ENCODE measurements around the gene TRA2B.
A peak's percentile ranks its signal among the peaks of the same experiment; 100 is the strongest.

The TRA2B gene

GRCh38 chr3:185880600-185880999 is 57.2 kb downstream of the TRA2B start:
- H3K79me2 ChIP-seq = no peaks in the 10 kb centered on the region
- H3K4me1 ChIP-seq = no peaks in the 10 kb centered on the region
- no peak overlapping the region for H3K9ac ChIP-seq
- H2AFZ ChIP-seq = no peak overlapping the region
- no peak overlapping the region for H3K4me3 ChIP-seq (ENCODE audit: low read depth, low read length)
- H3K4me2 ChIP-seq (ENCODE audit: low read length) = no peak overlapping the region
- H3K9me3 ChIP-seq (ENCODE audit: control insufficient read depth, low read length) = no peaks in the 10 kb centered on the region
- H3K27ac ChIP-seq = no peak overlapping the region
- no peaks in the 10 kb centered on the region for H3K36me3 ChIP-seq (ENCODE audit: control insufficient read depth, insufficient read depth, low read length)
- H3K27me3 ChIP-seq (ENCODE audit: control insufficient read depth, insufficient read depth, low read length) = no peaks in the 10 kb centered on the region
- no peak for TF ChIP-seq CTCF (IDR thresholded peaks at IDR 0.05)

- H3K4me3 ChIP-seq (ENCODE audit: low read depth, low read length) = no peak overlapping the region
- no peak overlapping the region for H3K9ac ChIP-seq
- no peak overlapping the region for H3K4me2 ChIP-seq (ENCODE audit: low read length)
- H3K4me1 ChIP-seq = no peaks in the 10 kb centered on the region
- H3K36me3 ChIP-seq (ENCODE audit: control insufficient read depth, insufficient read depth, low read length) = no peaks in the 10 kb centered on the region
- H3K79me2 ChIP-seq = no peaks in the 10 kb centered on the region
- H3K27me3 ChIP-seq (ENCODE audit: control insufficient read depth, insufficient read depth, low read length) = no peaks in the 10 kb centered on the region
- H3K9me3 ChIP-seq (ENCODE audit: control insufficient read depth, low read length) = no peaks in the 10 kb centered on the region
- H3K27ac ChIP-seq = no peak overlapping the region
- TF ChIP-seq CTCF (IDR thresholded peaks at IDR 0.05) = no peak
- peak overlapping the region; percentile 20 for H2AFZ ChIP-seq
These were observed 58.9 kb downstream of the TRA2B start for GRCh38 chr3:185878920-185879319.

GRCh38 chr3:185874119-185874518 is 63.7 kb downstream of the TRA2B start:
- Histone ChIP-seq H3K27me3 (ENCODE audit: control insufficient read depth, insufficient read depth, low read length) (no peaks in the 10 kb centered on the region), H3K36me3 (ENCODE audit: control insufficient read depth, insufficient read depth, low read length) (no peaks in the 10 kb centered on the region), H3K4me1 (no peaks in the 10 kb centered on the region), H3K4me3 (ENCODE audit: low read depth, low read length) (no peak overlapping the region), H3K27ac (no peak overlapping the region), H2AFZ (no peak overlapping the region), H3K9ac (no peak overlapping the region), H3K4me2 (ENCODE audit: low read length) (no peak overlapping the region), H3K9me3 (ENCODE audit: control insufficient read depth, low read length) (no peaks in the 10 kb centered on the region), H3K79me2 (no peaks in the 10 kb centered on the region)
- no peak for TF ChIP-seq CTCF (IDR thresholded peaks at IDR 0.05)

- H3K4me3 ChIP-seq (ENCODE audit: low read depth, low read length) = no peak overlapping the region
- no peaks in the 10 kb centered on the region for H3K79me2 ChIP-seq
- H2AFZ ChIP-seq = no peak overlapping the region
- no peaks in the 10 kb centered on the region for H3K27me3 ChIP-seq (ENCODE audit: control insufficient read depth, insufficient read depth, low read length)
- H3K4me2 ChIP-seq (ENCODE audit: low read length) = no peak overlapping the region
- no peaks in the 10 kb centered on the region for H3K9me3 ChIP-seq (ENCODE audit: control insufficient read depth, low read length)
- no peak for TF ChIP-seq CTCF (IDR thresholded peaks at IDR 0.05)
- H3K9ac ChIP-seq = no peak overlapping the region
- H3K4me1 ChIP-seq = no peaks in the 10 kb centered on the region
- H3K27ac ChIP-seq = no peak overlapping the region
- H3K36me3 ChIP-seq (ENCODE audit: control insufficient read depth, insufficient read depth, low read length) = no peaks in the 10 kb centered on the region
These were observed 70.2 kb downstream of the TRA2B start for GRCh38 chr3:185867650-185868049.

GRCh38 chr3:185866995-185867394 is 70.8 kb downstream of the TRA2B start:
- Histone ChIP-seq H3K4me3 (ENCODE audit: low read depth, low read length) (no peak overlapping the region), H3K79me2 (no peaks in the 10 kb centered on the region), H2AFZ (no peak overlapping the region), H3K9me3 (ENCODE audit: control insufficient read depth, low read length) (no peaks in the 10 kb centered on the region), H3K4me2 (ENCODE audit: low read length) (no peak overlapping the region), H3K27ac (no peak overlapping the region), H3K9ac (no peak overlapping the region), H3K27me3 (ENCODE audit: control insufficient read depth, insufficient read depth, low read length) (no peaks in the 10 kb centered on the region), H3K4me1 (no peaks in the 10 kb centered on the region), H3K36me3 (ENCODE audit: control insufficient read depth, insufficient read depth, low read length) (no peaks in the 10 kb centered on the region)
- no peak for TF ChIP-seq CTCF (IDR thresholded peaks at IDR 0.05)
